ENCODE results near the gene DDX6.

Gene DDX6

GRCh38 chr11:118699506-118700220 lies 91.3 kb downstream of the DDX6 start:
- DNase-seq = no peak
